ENCODE results near the gene WDFY2. TPM values are rescaled to one million over a fixed set of nuclear protein-coding genes. Genes with fewer than 3 reads are reported as not detected.
"Not testable (repeated sequence)": the region's sequence is repeated elsewhere in the genome, so short reads cannot be mapped to it uniquely, and the experiment has no call there.

Gene WDFY2
- total RNA-seq, 1 donor from 2014 or later, result 11.1 TPM

- no peaks in the 10 kb centered on the region for H3K9me3 Mint-ChIP-seq
- H3K27ac Mint-ChIP-seq, result no peak overlapping the region
- H3K36me3 Mint-ChIP-seq (ENCODE audit: low read depth), result peaks cover 2% of the 10 kb centered on the region
- H3K27me3 Mint-ChIP-seq, result no peaks in the 10 kb centered on the region
- H3K4me1 Mint-ChIP-seq, result peaks cover 18% of the 10 kb centered on the region
- no peak for DNase-seq
- intact Hi-C loops (cut with micrococcal nuclease), result no loop called here
- no peak overlapping the region for H3K4me3 Mint-ChIP-seq
Measured at GRCh38 chr13:51636349-51636890, 52.2 kb downstream of the WDFY2 start.

GRCh38 chr13:51637852-51638215, 53.6 kb downstream of the WDFY2 start:
- H3K27ac Mint-ChIP-seq, result no peak overlapping the region
- no peak overlapping the region for H3K4me3 Mint-ChIP-seq
- no peaks in the 10 kb centered on the region for H3K27me3 Mint-ChIP-seq
- no peak for DNase-seq
- peaks cover 16% of the 10 kb centered on the region for H3K4me1 Mint-ChIP-seq
- H3K9me3 Mint-ChIP-seq, result no peaks in the 10 kb centered on the region
- intact Hi-C loops (cut with micrococcal nuclease), result no loop called here
- peaks cover 2% of the 10 kb centered on the region for H3K36me3 Mint-ChIP-seq (ENCODE audit: low read depth)

- Mint-ChIP-seq H3K27me3 (no peaks in the 10 kb centered on the region), H3K4me1 (peaks cover 18% of the 10 kb centered on the region), H3K4me3 (no peak overlapping the region), H3K36me3 (ENCODE audit: low read depth) (peaks cover 2% of the 10 kb centered on the region), H3K9me3 (no peaks in the 10 kb centered on the region), H3K27ac (no peak overlapping the region)
- intact Hi-C loops (cut with micrococcal nuclease), result no loop called here
- DNase-seq, result no peak
Measured at GRCh38 chr13:51638216-51638871, 54.1 kb downstream of the WDFY2 start.

- Mint-ChIP-seq H3K9me3 (no peaks in the 10 kb centered on the region), H3K27ac (no peak overlapping the region), H3K4me1 (peaks cover 24% of the 10 kb centered on the region), H3K27me3 (no peaks in the 10 kb centered on the region), H3K4me3 (no peak overlapping the region), H3K36me3 (ENCODE audit: low read depth) (no peaks in the 10 kb centered on the region)
- no peak for DNase-seq
- intact Hi-C loops (cut with micrococcal nuclease), result no loop called here
Measured at GRCh38 chr13:51639171-51639570, 54.9 kb downstream of the WDFY2 start.

GRCh38 chr13:51640696-51641095, 56.4 kb downstream of the WDFY2 start:
- H3K9me3 Mint-ChIP-seq; H3K4me3 Mint-ChIP-seq; H3K36me3 Mint-ChIP-seq (ENCODE audit: low read depth); H3K27ac Mint-ChIP-seq; H3K27me3 Mint-ChIP-seq; DNase-seq; intact Hi-C loops (cut with micrococcal nuclease): not testable (repeated sequence)
- peaks cover 26% of the 10 kb centered on the region for H3K4me1 Mint-ChIP-seq

GRCh38 chr13:51643105-51643881, 59.0 kb downstream of the WDFY2 start:
- Mint-ChIP-seq H3K36me3 (ENCODE audit: low read depth) (no peaks in the 10 kb centered on the region), H3K27ac (no peak overlapping the region), H3K4me1 (peaks cover 28% of the 10 kb centered on the region), H3K4me3 (no peak overlapping the region), H3K9me3 (no peaks in the 10 kb centered on the region), H3K27me3 (no peaks in the 10 kb centered on the region)
- no peak for DNase-seq
- intact Hi-C loops (cut with micrococcal nuclease), result no loop called here

- intact Hi-C loops (cut with micrococcal nuclease), result loop anchor here (2.0 kb wide), 2 partner anchors 13 to 59 kb away; partner anchors contain the start of gene WDFY2
- H3K4me3 Mint-ChIP-seq, result peak overlapping the region; percentile 6
- H3K27ac Mint-ChIP-seq, result peak overlapping the region; percentile 18
Measured at GRCh38 chr13:51643882-51644281, 59.6 kb downstream of the WDFY2 start.

GRCh38 chr13:51644654-51645053, 60.4 kb downstream of the WDFY2 start:
- intact Hi-C loops (cut with micrococcal nuclease), result loop anchor here (2.0 kb wide), 2 partner anchors 14 to 60 kb away; partner anchors contain the start of gene WDFY2
- no peak for DNase-seq
- Mint-ChIP-seq H3K9me3 (no peaks in the 10 kb centered on the region), H3K36me3 (ENCODE audit: low read depth) (no peaks in the 10 kb centered on the region), H3K4me3 (no peak overlapping the region), H3K4me1 (peaks cover 28% of the 10 kb centered on the region), H3K27ac (peak overlapping the region; percentile 6), H3K27me3 (no peaks in the 10 kb centered on the region)

More at GRCh38 chr13:51643882-51644281, 59.6 kb downstream of the WDFY2 start:
- no peak for DNase-seq
- H3K9me3 Mint-ChIP-seq, result no peaks in the 10 kb centered on the region
- H3K4me1 Mint-ChIP-seq, result peaks cover 28% of the 10 kb centered on the region
- no peaks in the 10 kb centered on the region for H3K27me3 Mint-ChIP-seq
- no peaks in the 10 kb centered on the region for H3K36me3 Mint-ChIP-seq (ENCODE audit: low read depth)

GRCh38 chr13:51645154-51645650, 60.9 kb downstream of the WDFY2 start:
- intact Hi-C loops (cut with micrococcal nuclease), result loop anchor here (2.0 kb wide), 2 partner anchors 14 to 60 kb away; partner anchors contain the start of gene WDFY2
- peaks cover 28% of the 10 kb centered on the region for H3K4me1 Mint-ChIP-seq
- peak overlapping the region; percentile 24 for H3K4me3 Mint-ChIP-seq

GRCh38 chr13:51645761-51646670, 61.8 kb downstream of the WDFY2 start:
- H3K27me3 Mint-ChIP-seq, result no peaks in the 10 kb centered on the region
- peak overlapping the region; percentile 75 for H3K27ac Mint-ChIP-seq
- no peaks in the 10 kb centered on the region for H3K9me3 Mint-ChIP-seq
- no peak for DNase-seq
- no peaks in the 10 kb centered on the region for H3K36me3 Mint-ChIP-seq (ENCODE audit: low read depth)
- H3K4me1 Mint-ChIP-seq, result peaks cover 28% of the 10 kb centered on the region
- intact Hi-C loops (cut with micrococcal nuclease), result loop anchor here (2.0 kb wide), 2 partner anchors 15 to 61 kb away; partner anchors contain the start of gene WDFY2
- H3K4me3 Mint-ChIP-seq, result peak overlapping the region; percentile 24

More at GRCh38 chr13:51645154-51645650, 60.9 kb downstream of the WDFY2 start:
- H3K9me3 Mint-ChIP-seq, result no peaks in the 10 kb centered on the region
- H3K36me3 Mint-ChIP-seq (ENCODE audit: low read depth), result no peaks in the 10 kb centered on the region
- DNase-seq, result peak; percentile 71
- H3K27me3 Mint-ChIP-seq, result no peaks in the 10 kb centered on the region
- peak overlapping the region; percentile 75 for H3K27ac Mint-ChIP-seq

GRCh38 chr13:51647067-51647466, 62.8 kb downstream of the WDFY2 start:
- H3K4me1 Mint-ChIP-seq, result peaks cover 28% of the 10 kb centered on the region
- H3K27me3 Mint-ChIP-seq, result no peaks in the 10 kb centered on the region
- no peak overlapping the region for H3K4me3 Mint-ChIP-seq
- no peak for DNase-seq
- peaks cover under 1% of the 10 kb centered on the region for H3K9me3 Mint-ChIP-seq
- no peak overlapping the region for H3K27ac Mint-ChIP-seq
- intact Hi-C loops (cut with micrococcal nuclease), result no loop called here
- H3K36me3 Mint-ChIP-seq (ENCODE audit: low read depth), result peaks cover 6% of the 10 kb centered on the region

GRCh38 chr13:51652193-51652592, 67.9 kb downstream of the WDFY2 start:
- not testable (repeated sequence) for H3K4me1 Mint-ChIP-seq

More at GRCh38 chr13:51652193-51652592, 67.9 kb downstream of the WDFY2 start:
- H3K27ac Mint-ChIP-seq; intact Hi-C loops (cut with micrococcal nuclease); H3K27me3 Mint-ChIP-seq; H3K4me3 Mint-ChIP-seq; DNase-seq; H3K9me3 Mint-ChIP-seq: not testable (repeated sequence)
- peaks cover 11% of the 10 kb centered on the region for H3K36me3 Mint-ChIP-seq (ENCODE audit: low read depth)

Measured in activated CD4-positive, alpha-beta T cell treated with anti-CD3 and anti-CD28 coated beads, Interleukin-2, amount 10 ng/mL, durations not matched to agents 24 days and 14 days (primary cell).